ENCODE data around the gene GALE. TPM values are rescaled to one million over a fixed set of nuclear protein-coding genes. Genes with fewer than 3 reads are reported as not detected.

Gene GALE
- total RNA-seq, 4 donors from 2014 or later, result 28.5 to 166 (median 124) TPM

DNA sequence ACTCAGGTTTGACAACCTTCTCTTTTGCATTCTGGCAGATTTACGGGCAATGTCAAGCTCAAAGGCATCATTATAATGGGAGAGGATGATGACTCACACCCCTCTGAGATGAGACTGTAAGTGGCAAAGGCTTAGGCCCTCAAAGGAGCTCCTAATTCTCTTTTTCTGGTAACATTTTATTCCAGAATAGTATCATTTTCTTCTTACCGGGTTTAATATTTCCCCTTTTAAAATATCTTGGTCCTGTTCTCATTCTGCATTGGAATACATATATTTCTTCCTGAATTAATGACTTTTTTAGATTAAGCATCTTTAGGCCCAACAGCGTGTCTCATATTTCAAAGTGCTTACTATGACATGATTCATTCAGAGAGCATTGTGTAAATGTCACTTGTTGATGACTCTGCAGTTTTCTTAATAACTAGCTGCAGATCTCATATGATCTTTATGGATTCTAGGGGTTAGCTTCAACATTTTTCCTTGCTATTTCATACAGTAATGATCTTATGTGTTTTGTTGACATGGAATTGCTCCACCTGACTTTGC lies 20.7 kb downstream of the GALE start:
- peaks cover 0 to 14% (median 3%) of the 10 kb centered on the region in 4 donors for H3K36me3 ChIP-seq
- no peaks in the 10 kb centered on the region for H3K9me3 ChIP-seq
- H3K4me3 ChIP-seq, result no peak overlapping the region
- 69 to 82% methylated on average over 3 of the region's 3 CpGs for WGBS, 2 donors (ENCODE audit: low coverage in 1 of 2)
- peaks cover 15 to 30% (median 21%) of the 10 kb centered on the region in 4 donors for H3K4me1 ChIP-seq
- no peaks in the 10 kb centered on the region for H3K27me3 ChIP-seq
- peak overlapping the region in 1 of 4 donors; percentile 99 for H3K27ac ChIP-seq
- in situ Hi-C loops (cut with MboI; ENCODE audit: low pct_ligation_motif_present in 1 of 4, low pct_unique_long_range_greater_than_20kb in 1 of 4, low sequenced_read_pairs in 3 of 4), result loop anchor here in 1 of 4 donors (10.0 kb wide), 1 partner anchor 135 kb away; the partner anchor contains the start of gene CNR2
- TF ChIP-seq POLR2AphosphoS5 (IDR thresholded peaks at IDR 0.05) (no peak), EP300 (IDR thresholded peaks at IDR 0.05; ENCODE audit: low read depth) (no peak), POLR2A (IDR thresholded peaks at IDR 0.05) (no peak)
- TF ChIP-seq, protein P1, sequence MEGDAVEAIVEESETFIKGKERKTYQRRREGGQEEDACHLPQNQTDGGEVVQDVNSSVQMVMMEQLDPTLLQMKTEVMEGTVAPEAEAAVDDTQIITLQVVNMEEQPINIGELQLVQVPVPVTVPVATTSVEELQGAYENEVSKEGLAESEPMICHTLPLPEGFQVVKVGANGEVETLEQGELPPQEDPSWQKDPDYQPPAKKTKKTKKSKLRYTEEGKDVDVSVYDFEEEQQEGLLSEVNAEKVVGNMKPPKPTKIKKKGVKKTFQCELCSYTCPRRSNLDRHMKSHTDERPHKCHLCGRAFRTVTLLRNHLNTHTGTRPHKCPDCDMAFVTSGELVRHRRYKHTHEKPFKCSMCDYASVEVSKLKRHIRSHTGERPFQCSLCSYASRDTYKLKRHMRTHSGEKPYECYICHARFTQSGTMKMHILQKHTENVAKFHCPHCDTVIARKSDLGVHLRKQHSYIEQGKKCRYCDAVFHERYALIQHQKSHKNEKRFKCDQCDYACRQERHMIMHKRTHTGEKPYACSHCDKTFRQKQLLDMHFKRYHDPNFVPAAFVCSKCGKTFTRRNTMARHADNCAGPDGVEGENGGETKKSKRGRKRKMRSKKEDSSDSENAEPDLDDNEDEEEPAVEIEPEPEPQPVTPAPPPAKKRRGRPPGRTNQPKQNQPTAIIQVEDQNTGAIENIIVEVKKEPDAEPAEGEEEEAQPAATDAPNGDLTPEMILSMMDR (IDR thresholded peaks at IDR 0.05), result no peak
- DNase-seq, result no peak
- intact Hi-C loops (cut with DNase I; ENCODE audit: low total_unique reads), result no loop called here

DNA sequence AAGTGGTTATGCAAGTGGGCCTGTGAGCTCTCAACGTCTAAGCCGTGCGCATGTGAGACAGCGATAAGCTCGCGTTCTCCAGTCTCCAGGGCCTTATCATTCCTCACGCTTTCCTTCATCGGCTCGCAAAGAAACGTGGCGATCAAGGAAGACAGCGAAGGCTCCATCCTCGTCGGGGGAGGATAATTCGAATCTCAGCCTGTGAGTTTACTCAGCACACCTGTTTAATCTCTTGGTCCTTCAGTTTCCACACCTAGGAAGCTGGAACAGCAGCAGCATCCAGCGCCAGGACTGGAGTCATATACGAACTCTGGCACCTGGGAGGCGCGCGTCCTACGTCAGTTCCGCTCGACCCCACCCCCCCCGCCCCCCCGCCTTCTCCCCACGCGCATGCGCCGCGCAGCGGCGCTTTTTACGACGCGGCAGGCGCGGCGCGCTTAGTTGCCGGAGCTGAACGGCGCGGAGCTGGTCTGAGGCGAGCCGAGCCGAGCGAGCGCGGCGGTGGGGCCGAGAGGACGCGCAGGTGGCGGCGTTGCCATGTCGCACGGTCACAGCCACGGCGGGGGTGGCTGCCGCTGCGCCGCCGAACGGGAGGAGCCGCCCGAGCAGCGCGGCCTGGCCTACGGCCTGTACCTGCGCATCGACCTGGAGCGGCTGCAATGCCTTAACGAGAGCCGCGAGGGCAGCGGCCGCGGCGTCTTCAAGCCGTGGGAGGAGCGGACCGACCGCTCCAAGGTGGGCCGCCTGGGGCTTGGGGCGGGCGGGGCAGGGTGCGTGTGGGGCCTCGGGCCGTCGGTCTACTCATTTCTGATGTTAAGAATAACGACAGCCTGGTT lies 22.4 kb downstream of the GALE start, which contains the start of gene PITHD1:
Gene PITHD1, plus strand, starts transcription at position 440 of the 836 bp plus-strand sequence. Its CDS starts 98 bp downstream, at position 538.
- TF ChIP-seq EP300 (IDR thresholded peaks at IDR 0.05; ENCODE audit: low read depth) (no peak), POLR2A (IDR thresholded peaks at IDR 0.05) (peak; percentile 70), POLR2AphosphoS5 (IDR thresholded peaks at IDR 0.05) (peak; percentile 82 to 96 (median 94))
- TF ChIP-seq, protein P1 (IDR thresholded peaks at IDR 0.05), result no peak
- in situ Hi-C loops (cut with MboI; ENCODE audit: low pct_ligation_motif_present in 1 of 4, low pct_unique_long_range_greater_than_20kb in 1 of 4, low sequenced_read_pairs in 3 of 4), result loop anchor here in 1 of 4 donors (10.0 kb wide), 1 partner anchor 137 kb away; the partner anchor contains the start of gene CNR2

DNA sequence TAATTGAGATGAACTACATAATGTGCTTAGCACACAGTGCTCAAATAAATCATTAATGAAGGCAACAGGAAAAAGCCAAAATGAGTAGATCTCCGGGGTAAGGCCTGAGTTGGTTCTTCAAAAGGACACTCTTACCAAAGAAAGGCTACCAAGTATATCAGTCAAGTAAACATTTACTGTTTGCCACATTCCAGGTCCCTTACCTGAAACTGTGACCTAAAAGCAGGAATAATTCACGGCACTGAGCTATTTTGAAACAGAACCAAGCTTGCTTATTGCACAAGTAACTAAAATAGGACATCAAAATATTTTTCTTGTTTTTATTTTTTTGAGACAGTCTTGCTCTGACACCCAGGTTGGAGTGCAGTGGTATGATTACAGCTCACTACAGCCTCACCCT lies 24.3 kb downstream of the GALE start:
- no peak for TF ChIP-seq EP300 (IDR thresholded peaks at IDR 0.05; ENCODE audit: low read depth)
- no peak for TF ChIP-seq POLR2AphosphoS5 (IDR thresholded peaks at IDR 0.05)
- no peak for TF ChIP-seq POLR2A (IDR thresholded peaks at IDR 0.05)
- TF ChIP-seq, protein P1 (IDR thresholded peaks at IDR 0.05), result no peak
- Histone ChIP-seq H3K36me3 (no peaks in the 10 kb centered on the region), H3K27ac (no peak overlapping the region), H3K4me1 (peaks cover 15 to 35% (median 23%) of the 10 kb centered on the region in 4 donors), H3K9me3 (no peaks in the 10 kb centered on the region), H3K4me3 (no peak overlapping the region), H3K27me3 (no peaks in the 10 kb centered on the region)
- WGBS, 2 donors (ENCODE audit: low coverage in 1 of 2), result 67 to 86% methylated on average over 2 of the region's 2 CpGs
- no peak for DNase-seq
- in situ Hi-C loops (cut with MboI; ENCODE audit: low pct_ligation_motif_present in 1 of 4, low pct_unique_long_range_greater_than_20kb in 1 of 4, low sequenced_read_pairs in 3 of 4) (loop anchor here in 1 of 4 donors (10.0 kb wide), 1 partner anchor 139 kb away; the partner anchor contains the start of gene CNR2), intact Hi-C loops (cut with DNase I; ENCODE audit: low total_unique reads) (no loop called here)

More for the DNA sequence above, 22.4 kb downstream of the GALE start, which contains the start of gene PITHD1:
- peak within 1 kb of the TSS; percentile 75 to 100 (median 84) for H3K4me3 ChIP-seq
- no peaks in the 10 kb centered on the region for H3K36me3 ChIP-seq
- H3K27ac ChIP-seq, result peak within 1 kb of the TSS; percentile 86 to 99 (median 92)
- intact Hi-C loops (cut with DNase I; ENCODE audit: low total_unique reads), result no loop called here
- peak; percentile 88 for DNase-seq
- no peaks in the 10 kb centered on the region for H3K27me3 ChIP-seq
- peaks cover 15 to 30% (median 21%) of the 10 kb centered on the region in 4 donors for H3K4me1 ChIP-seq
- 0% methylated on average over 73 of the region's 91 CpGs; no CpG with 5 or more reads in 1 of the 2 donors for WGBS, 2 donors (ENCODE audit: low coverage in 1 of 2)
- H3K9me3 ChIP-seq, result no peaks in the 10 kb centered on the region
